CD4-positive, alpha-beta T cell treated with Interleukin-6 for 4 hours (primary cell): Measurements from ENCODE around the gene TTC39B.
"Not testable (repeated sequence)": the region's sequence is repeated elsewhere in the genome, so short reads cannot be mapped to it uniquely, and the experiment has no call there.

Experiments
- DNase-seq: peaks from one replicate; pipeline ENCODE4 v3.0.0-alpha.2; 2020; ENCODE audit warnings: mixed read lengths

Gene TTC39B

GRCh38 chr9:15306757-15307522, at the start of gene TTC39B:
TTC39B (minus strand) TSS chr9:15307216; CDS start chr9:15307125, 91 bp downstream.
- DNase-seq, result peak; percentile 87

- DNase-seq, result no peak
Observed at GRCh38 chr9:15355669-15356068, 48.7 kb upstream of the TTC39B start.

GRCh38 chr9:15354713-15355112, 47.7 kb upstream of the TTC39B start:
- no peak for DNase-seq

DNA sequence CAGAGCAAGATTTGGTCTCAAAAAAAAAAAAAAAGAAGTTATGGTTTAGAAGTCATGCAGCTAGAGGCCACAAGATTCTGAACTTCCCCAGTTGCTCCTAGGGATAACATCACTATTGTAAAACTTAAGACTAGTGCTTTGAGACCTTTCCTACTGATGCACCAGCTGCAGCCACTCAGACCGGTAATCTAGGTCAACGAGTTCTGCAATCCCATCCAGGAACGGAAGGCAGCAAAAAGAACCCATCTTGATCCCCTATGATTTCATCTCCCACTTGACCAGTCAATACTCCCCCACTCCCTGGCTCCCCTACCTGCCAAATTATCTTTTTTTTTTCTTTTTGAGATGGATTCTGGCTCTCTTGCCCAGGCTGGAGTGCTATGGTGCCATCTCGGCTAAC, 46.9 kb upstream of the TTC39B start:
- no peak for DNase-seq

DNA sequence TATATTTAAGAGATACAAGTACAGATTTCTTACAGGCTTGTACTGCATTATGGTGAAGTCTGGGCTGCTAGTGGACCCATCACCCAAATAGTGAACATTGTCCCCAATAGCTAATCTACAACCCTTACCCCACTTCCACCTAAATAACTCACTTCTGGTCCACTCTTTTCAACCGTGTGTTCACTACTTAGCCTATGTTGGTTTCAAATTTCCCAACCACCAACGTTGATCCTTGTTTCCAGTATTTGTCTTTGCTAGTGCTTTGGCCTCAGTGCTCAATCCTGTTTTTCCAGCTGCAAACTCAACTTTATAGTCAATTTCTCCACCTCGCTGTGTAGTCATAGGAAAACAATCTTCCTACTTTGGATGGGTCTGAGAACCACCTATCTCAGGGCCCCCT, 45.3 kb upstream of the TTC39B start:
- DNase-seq, result no peak

DNA sequence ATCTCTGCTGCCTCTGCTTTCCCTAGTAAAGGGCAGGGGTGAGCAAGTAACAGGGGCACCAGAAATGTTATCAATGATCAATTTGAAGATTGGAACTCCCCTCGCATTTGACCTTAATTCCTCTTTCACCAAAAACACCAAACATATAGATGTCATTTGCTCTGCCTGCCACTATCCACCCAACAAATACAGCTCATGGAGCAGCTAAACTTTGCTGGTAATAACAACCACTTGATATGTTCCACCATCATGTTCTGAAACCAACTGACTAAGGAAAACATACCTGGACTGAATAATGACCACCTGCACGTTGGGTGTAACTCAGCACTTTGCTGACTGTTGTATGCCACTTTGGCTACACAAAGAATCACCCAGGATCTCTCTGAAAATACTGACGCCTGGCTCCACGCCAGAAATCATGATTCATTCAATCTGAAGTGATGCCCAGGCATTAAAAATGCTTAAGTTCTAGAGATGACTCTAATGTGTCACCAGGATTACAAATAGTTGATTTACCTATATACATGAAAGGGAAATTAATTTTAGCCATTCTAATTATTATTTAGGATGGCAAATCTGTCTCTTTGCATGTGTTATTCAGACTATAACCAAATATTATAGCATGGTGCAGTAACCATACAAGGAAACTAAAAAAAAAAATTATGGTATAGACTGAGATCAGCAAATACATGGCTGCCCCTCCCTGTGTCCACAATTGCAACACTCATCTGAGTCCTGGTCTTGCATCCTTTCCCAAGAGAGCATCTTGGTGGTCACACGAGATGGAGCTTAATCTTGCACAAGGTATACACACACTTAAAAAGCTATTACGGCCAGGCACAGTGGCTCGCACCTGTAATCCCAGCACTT, 43.1 kb upstream of the TTC39B start:
- peak; percentile 53 for DNase-seq

- no peak for DNase-seq
Observed at GRCh38 chr9:15346837-15347236, 39.8 kb upstream of the TTC39B start.

- DNase-seq, result no peak
Observed at GRCh38 chr9:15344191-15344590, 37.2 kb upstream of the TTC39B start.

- DNase-seq, result no peak
Observed at GRCh38 chr9:15333376-15333881, 26.4 kb upstream of the TTC39B start.

DNA sequence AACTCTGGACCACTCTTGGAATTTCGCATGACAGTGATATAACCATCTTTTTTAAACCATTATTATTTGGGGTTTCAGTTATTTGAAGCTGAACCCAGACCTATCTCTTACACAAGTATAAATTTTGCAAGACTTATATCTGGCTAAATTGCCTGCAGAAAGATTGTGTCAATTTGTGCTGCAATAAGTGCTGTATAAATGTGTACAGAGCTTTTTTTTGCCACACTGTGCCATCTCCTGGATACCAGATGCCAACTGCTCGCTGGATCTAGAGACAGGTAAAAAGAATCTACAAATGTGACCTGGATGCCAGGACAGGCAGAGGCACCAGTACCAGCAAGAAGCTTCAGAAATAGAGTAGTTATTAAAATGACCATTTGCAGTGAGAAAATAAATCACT, 25.9 kb upstream of the TTC39B start:
- DNase-seq, result no peak

- no peak for DNase-seq
Observed at GRCh38 chr9:15329539-15330109, 22.6 kb upstream of the TTC39B start.

GRCh38 chr9:15328946-15329345, 21.9 kb upstream of the TTC39B start:
- no peak for DNase-seq

GRCh38 chr9:15322695-15323094, 15.7 kb upstream of the TTC39B start:
- not testable (repeated sequence) for DNase-seq

DNA sequence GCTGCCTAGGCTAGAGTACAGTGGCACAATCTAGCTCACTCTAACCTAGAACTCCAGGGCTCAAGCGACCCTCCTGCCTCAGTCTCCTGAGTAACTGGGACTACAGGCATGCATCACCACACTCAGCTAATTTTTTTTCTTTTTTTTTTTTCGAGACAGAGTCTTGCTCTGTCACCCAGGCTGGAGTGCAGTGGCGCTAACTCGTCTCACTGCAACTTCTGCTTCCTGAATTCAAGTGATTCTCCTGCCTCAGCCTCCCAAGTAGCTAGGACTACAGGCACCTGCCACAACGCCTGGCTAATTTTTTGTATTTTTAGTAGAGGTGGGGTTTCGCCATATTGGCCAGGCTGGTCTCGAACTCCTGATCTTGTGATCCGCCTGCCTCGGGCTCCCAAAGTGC, 12.6 kb upstream of the TTC39B start:
- DNase-seq, result not testable (repeated sequence)

GRCh38 chr9:15317836-15318235, 10.8 kb upstream of the TTC39B start:
- DNase-seq, result no peak

DNA sequence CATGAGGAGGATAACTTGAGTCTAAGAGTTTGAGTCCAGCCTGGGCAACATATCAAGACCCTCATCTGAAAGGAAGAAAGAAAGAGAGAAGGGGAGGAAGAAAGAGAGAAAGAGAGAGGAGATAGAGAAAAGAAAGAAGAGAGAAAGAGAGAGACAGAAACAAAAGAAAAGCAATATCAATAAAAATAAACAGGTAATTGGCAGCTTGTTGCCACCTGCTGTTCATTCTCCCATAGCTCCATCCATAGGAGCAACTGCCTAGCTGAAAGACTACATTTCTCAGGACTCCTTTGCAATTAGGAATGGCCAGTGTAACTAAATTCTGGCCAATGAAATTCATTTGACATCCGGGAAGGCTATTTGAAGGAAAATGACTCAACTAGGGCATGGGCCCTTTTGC, 4.6 kb upstream of the TTC39B start:
- no peak for DNase-seq

GRCh38 chr9:15310107-15310850, 3.3 kb upstream of the TTC39B start:
- peak; percentile 53 for DNase-seq

- DNase-seq, result no peak
Observed at GRCh38 chr9:15308511-15308910, 1.5 kb upstream of the TTC39B start.

DNA sequence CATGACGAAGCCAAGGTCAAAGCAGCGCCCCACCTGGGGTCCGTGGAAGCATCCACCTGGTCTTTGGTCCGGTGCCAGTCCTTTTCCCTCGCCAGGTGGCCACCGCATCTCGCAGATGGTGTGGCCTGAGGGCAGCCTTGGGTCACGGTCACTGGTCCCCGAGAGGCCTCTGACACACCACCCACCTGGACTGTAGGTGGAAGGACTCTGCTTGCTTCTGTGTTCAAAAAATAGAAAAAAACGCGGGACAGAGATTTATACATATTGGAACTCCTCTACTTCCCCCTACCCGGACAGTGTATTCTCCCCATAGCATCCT, 466 bp upstream of the TTC39B start:
- DNase-seq, result no peak

DNA sequence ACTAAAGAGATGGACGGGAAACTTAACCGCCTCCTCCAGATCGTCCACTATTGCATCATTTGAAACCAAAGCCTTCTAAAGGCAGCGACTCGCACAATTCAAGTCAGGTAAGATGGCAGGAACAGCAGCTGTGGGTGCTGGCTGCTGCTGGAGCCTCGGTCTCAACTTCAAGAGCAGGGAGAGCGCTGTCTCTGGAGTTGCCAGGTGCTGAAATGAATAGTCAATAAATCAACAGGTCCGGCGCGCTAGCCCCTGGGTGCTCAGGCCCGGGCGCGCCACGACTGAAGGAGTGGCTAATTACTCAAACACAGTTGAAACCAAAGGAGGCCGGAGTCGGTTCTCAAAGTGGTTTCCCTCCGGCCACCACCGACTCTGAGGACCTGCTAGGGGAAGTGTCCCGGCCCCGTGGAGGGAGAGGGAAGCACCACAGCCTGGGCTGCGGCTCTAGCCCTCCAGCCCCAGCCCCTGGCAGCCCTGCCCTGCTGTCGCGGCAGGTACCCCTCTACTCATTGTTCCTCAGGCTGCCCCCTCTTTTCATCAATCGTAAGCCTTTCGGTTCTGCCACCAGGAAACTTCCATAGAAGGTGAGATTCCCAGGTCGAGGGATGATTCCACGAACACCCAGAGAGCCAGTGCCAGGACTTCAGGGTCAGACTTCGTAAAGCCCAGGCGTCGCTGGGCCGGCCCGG, 804 bp downstream of the TTC39B start:
- peak; percentile 62 for DNase-seq

DNA sequence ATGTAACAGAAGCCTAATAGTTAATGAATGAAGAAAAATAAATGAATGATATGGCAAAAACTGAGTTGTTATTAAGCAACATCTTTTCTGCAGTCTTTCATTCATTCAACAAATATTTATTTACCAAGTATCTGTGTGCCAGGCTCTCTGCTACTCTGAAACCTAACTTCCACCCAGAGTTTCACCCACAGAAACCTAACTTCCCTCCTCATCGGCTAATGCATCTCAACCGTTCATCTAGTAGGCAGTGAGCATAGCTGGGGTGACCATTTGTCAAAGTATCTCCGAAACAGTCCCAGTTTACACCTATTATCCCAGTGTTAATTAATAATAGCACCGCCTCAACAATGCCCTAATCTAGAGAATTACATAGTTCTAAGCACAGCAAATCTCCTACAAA, 1.5 kb downstream of the TTC39B start:
- DNase-seq, result no peak

DNA sequence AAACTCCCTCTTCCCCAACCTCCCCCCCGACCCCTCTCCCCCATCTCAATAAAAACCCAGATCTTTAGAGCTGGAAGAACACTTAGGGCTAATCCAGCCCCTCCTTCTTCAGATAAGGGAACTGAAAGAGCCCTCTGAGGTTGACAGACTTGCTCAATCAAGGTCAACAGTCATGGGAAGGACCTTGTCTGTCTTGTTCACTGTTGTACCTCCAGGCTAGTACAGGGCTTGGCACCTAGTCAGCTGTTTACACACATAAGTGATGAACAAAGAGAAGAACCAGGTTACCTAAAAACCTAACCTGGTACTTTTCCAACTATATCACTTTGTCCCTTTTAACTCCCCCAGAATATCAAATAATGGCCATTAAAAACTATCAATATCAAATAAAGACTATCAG, 2.4 kb downstream of the TTC39B start:
- DNase-seq, result no peak
